ELR (cell line): Measurements from ENCODE around the gene TLCD2.
"Not testable (repeated sequence)": the region's sequence is repeated elsewhere in the genome, so short reads cannot be mapped to it uniquely, and the experiment has no call there.

Experiments
- DNase-seq: peaks from one replicate; pipeline ENCODE4 v3.0.0-alpha.2; 2015; ENCODE audit warnings: low read depth

Gene TLCD2

GRCh38 chr17:1709971-1710806, at the start of gene TLCD2:
Gene TLCD2 (minus strand): TSS chr17:1710377. CDS start chr17:1710242, 135 bp downstream.
- peak; percentile 78 for DNase-seq

GRCh38 chr17:1759529-1759928, 49.4 kb upstream of the TLCD2 start:
- no peak for DNase-seq

GRCh38 chr17:1758807-1759206, 48.6 kb upstream of the TLCD2 start:
- DNase-seq: no peak

GRCh38 chr17:1755827-1756262, 45.7 kb upstream of the TLCD2 start:
- no peak for DNase-seq

GRCh38 chr17:1755252-1755826, 45.2 kb upstream of the TLCD2 start:
- no peak for DNase-seq

GRCh38 chr17:1754430-1755112, 44.4 kb upstream of the TLCD2 start:
- no peak for DNase-seq

GRCh38 chr17:1753767-1754429, 43.7 kb upstream of the TLCD2 start:
- DNase-seq: no peak

- DNase-seq: peak; percentile 25
Observed at GRCh38 chr17:1752425-1753262, 42.5 kb upstream of the TLCD2 start.

- no peak for DNase-seq
Observed at GRCh38 chr17:1750628-1751027, 40.5 kb upstream of the TLCD2 start.

GRCh38 chr17:1746975-1747543, 36.9 kb upstream of the TLCD2 start:
- no peak for DNase-seq

GRCh38 chr17:1745513-1746020, 35.4 kb upstream of the TLCD2 start:
- DNase-seq: no peak

GRCh38 chr17:1744551-1745512, 34.7 kb upstream of the TLCD2 start:
- DNase-seq: no peak

- no peak for DNase-seq
Observed at GRCh38 chr17:1743088-1743439, 32.9 kb upstream of the TLCD2 start.

GRCh38 chr17:1742371-1743087, 32.4 kb upstream of the TLCD2 start, which contains the start of gene SERPINF2:
Gene SERPINF2 (plus strand): TSS chr17:1742871. CDS start chr17:1744996, 2,125 bp downstream.
- DNase-seq: no peak

GRCh38 chr17:1741899-1742298, 31.7 kb upstream of the TLCD2 start:
- DNase-seq: not testable (repeated sequence)

- DNase-seq: no peak
Observed at GRCh38 chr17:1737531-1738291, 27.5 kb upstream of the TLCD2 start.

- DNase-seq: peak; percentile 34
Observed at GRCh38 chr17:1736348-1737281, 26.4 kb upstream of the TLCD2 start.
